WI38 (cell line): ENCODE data around the gene PLEKHG3.
A peak's percentile ranks its signal among the peaks of the same experiment; 100 is the strongest.

ENCODE experiments used
- H3K4me3 ChIP-seq: 2 replicates; pipeline ENCODE4 v1.5.1; 2011; ENCODE audit warnings: low read depth, mild to moderate bottlenecking, control low read depth, low read length
- CTCF ChIP-seq: IDR thresholded peaks from 2 replicates; pipeline ENCODE4 v1.5.1; 2012; ENCODE audit warnings: low read depth, mild to moderate bottlenecking, control low read depth, low read length

Gene PLEKHG3

GRCh38 chr14:64671591-64671990 is 32.6 kb upstream of the PLEKHG3 start:
- no peak overlapping the region for H3K4me3 ChIP-seq
- TF ChIP-seq CTCF = peak; percentile 52

- H3K4me3 ChIP-seq = no peak overlapping the region
- no peak for TF ChIP-seq CTCF
Measured at GRCh38 chr14:64673316-64673715, 30.9 kb upstream of the PLEKHG3 start.

- H3K4me3 ChIP-seq = no peak overlapping the region
- no peak for TF ChIP-seq CTCF
Measured at GRCh38 chr14:64673748-64674147, 30.5 kb upstream of the PLEKHG3 start.

- no peak overlapping the region for H3K4me3 ChIP-seq
- TF ChIP-seq CTCF = no peak
Measured at GRCh38 chr14:64674829-64675228, 29.4 kb upstream of the PLEKHG3 start.

GRCh38 chr14:64675312-64675711 is 28.9 kb upstream of the PLEKHG3 start:
- TF ChIP-seq CTCF = no peak
- H3K4me3 ChIP-seq = no peak overlapping the region

GRCh38 chr14:64676410-64677008 is 27.7 kb upstream of the PLEKHG3 start:
- TF ChIP-seq CTCF = no peak

GRCh38 chr14:64680013-64680713 is 24.1 kb upstream of the PLEKHG3 start:
- H3K4me3 ChIP-seq = no peak overlapping the region
- no peak for TF ChIP-seq CTCF

More at GRCh38 chr14:64676410-64677008, 27.7 kb upstream of the PLEKHG3 start:
- H3K4me3 ChIP-seq = no peak overlapping the region
